ENCODE measurements around the gene GPR26. TPM values are rescaled to one million over a fixed set of nuclear protein-coding genes. Genes with fewer than 3 reads are reported as not detected.

The GPR26 gene
- total and polyA plus RNA-seq, 2 donors (not counting 1 experiment from before 2014, with no cell fraction given): not detected

- Histone ChIP-seq H3K9ac (ENCODE audit: low read length) (no peak overlapping the region), H2AFZ (ENCODE audit: insufficient read depth, low read depth, low read length, poor library complexity, severe bottlenecking) (no peak overlapping the region), H3K79me2 (ENCODE audit: control insufficient read depth, insufficient read depth, low read length) (no peaks in the 10 kb centered on the region), H3K4me2 (replicated peaks; ENCODE audit: low read depth, low read length, poor library complexity, severe bottlenecking) (no peak overlapping the region), H3K9me3 (ENCODE audit: control extremely low read depth in 1 of 3, control insufficient read depth in 2 of 3, insufficient read depth in 1 of 3, low read length in 2 of 3) (no peaks in the 10 kb centered on the region), H3K4me1 (ENCODE audit: control insufficient read depth in 2 of 2, insufficient read depth in 2 of 2, low read length in 2 of 2) (no peaks in the 10 kb centered on the region), H3K27me3 (replicated peaks in 1 of 4; ENCODE audit: control extremely low read depth in 1 of 4, control insufficient read depth in 3 of 4, insufficient read depth in 4 of 4, low read length in 3 of 4) (no peaks in the 10 kb centered on the region), H3K4me3 (ENCODE audit: control extremely low read depth in 1 of 5, extremely low read depth in 1 of 5, insufficient read depth in 1 of 5, low read depth in 2 of 5, low read length in 4 of 5) (no peak overlapping the region), H3K27ac (ENCODE audit: low read length in 2 of 2) (no peak overlapping the region), H3K36me3 (replicated peaks in 1 of 2; ENCODE audit: control extremely low read depth in 1 of 2, control insufficient read depth in 1 of 2, extremely low read depth in 1 of 2, insufficient read depth in 2 of 2, low read length in 1 of 2) (no peaks in the 10 kb centered on the region), H4K20me1 (ENCODE audit: control insufficient read depth, insufficient read depth, low read length, poor library complexity, severe bottlenecking) (no peaks in the 10 kb centered on the region)
- no peak for TF ChIP-seq EZH2 (IDR thresholded peaks at IDR 0.05; ENCODE audit: borderline replicate concordance, insufficient read depth, low read depth, low read length, poor library complexity, severe bottlenecking)
- TF ChIP-seq, protein P1, sequence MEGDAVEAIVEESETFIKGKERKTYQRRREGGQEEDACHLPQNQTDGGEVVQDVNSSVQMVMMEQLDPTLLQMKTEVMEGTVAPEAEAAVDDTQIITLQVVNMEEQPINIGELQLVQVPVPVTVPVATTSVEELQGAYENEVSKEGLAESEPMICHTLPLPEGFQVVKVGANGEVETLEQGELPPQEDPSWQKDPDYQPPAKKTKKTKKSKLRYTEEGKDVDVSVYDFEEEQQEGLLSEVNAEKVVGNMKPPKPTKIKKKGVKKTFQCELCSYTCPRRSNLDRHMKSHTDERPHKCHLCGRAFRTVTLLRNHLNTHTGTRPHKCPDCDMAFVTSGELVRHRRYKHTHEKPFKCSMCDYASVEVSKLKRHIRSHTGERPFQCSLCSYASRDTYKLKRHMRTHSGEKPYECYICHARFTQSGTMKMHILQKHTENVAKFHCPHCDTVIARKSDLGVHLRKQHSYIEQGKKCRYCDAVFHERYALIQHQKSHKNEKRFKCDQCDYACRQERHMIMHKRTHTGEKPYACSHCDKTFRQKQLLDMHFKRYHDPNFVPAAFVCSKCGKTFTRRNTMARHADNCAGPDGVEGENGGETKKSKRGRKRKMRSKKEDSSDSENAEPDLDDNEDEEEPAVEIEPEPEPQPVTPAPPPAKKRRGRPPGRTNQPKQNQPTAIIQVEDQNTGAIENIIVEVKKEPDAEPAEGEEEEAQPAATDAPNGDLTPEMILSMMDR (IDR thresholded peaks at IDR 0.05): no peak
- CTCF ChIA-PET: no interaction called here
- POLR2A ChIA-PET: no interaction called here
- Mint-ChIP-seq H3K27me3 (peaks cover 15% of the 10 kb centered on the region), H3K4me3 (no peak overlapping the region), H3K4me1 (no peaks in the 10 kb centered on the region), H3K27ac (no peak overlapping the region), H3K9me3 (ENCODE audit: insufficient read depth) (no peaks in the 10 kb centered on the region)
- intact Hi-C loops (cut with micrococcal nuclease): no loop called here
- no peak for DNase-seq
- no peak for ATAC-seq (ENCODE audit: low read depth)
- WGBS (ENCODE audit: insufficient coverage): 87% methylated on average over 11 of the region's 13 CpGs
These were observed 77.5 kb downstream of the GPR26 start for GRCh38 chr10:123743441-123744223.

DNA sequence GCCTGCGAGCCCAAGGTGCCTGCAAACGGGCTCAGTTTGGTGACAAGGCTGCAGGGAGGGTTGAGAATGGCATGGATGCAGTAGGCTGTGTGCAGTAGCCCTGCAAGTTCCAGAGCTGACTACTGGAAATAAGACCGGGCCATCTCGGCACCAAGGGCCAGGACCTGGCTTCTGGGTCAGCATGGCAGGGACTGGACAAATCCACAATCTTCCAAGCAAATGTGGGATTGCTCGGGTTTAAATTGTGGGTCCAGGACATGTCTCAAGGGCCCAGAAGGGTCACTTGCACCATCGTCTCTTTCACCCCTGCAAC is 78.0 kb downstream of the GPR26 start:
- Histone ChIP-seq H3K4me3 (ENCODE audit: control extremely low read depth in 1 of 5, extremely low read depth in 1 of 5, insufficient read depth in 1 of 5, low read depth in 2 of 5, low read length in 4 of 5) (no peak overlapping the region), H3K79me2 (ENCODE audit: control insufficient read depth, insufficient read depth, low read length) (no peaks in the 10 kb centered on the region), H3K4me2 (replicated peaks; ENCODE audit: low read depth, low read length, poor library complexity, severe bottlenecking) (no peak overlapping the region), H3K27ac (ENCODE audit: low read length in 2 of 2) (no peak overlapping the region), H3K4me1 (ENCODE audit: control insufficient read depth in 2 of 2, insufficient read depth in 2 of 2, low read length in 2 of 2) (no peaks in the 10 kb centered on the region), H2AFZ (ENCODE audit: insufficient read depth, low read depth, low read length, poor library complexity, severe bottlenecking) (no peak overlapping the region), H3K9ac (ENCODE audit: low read length) (no peak overlapping the region), H4K20me1 (ENCODE audit: control insufficient read depth, insufficient read depth, low read length, poor library complexity, severe bottlenecking) (no peaks in the 10 kb centered on the region), H3K27me3 (replicated peaks in 1 of 4; ENCODE audit: control extremely low read depth in 1 of 4, control insufficient read depth in 3 of 4, insufficient read depth in 4 of 4, low read length in 3 of 4) (no peaks in the 10 kb centered on the region), H3K9me3 (ENCODE audit: control extremely low read depth in 1 of 3, control insufficient read depth in 2 of 3, insufficient read depth in 1 of 3, low read length in 2 of 3) (no peaks in the 10 kb centered on the region), H3K36me3 (replicated peaks in 1 of 2; ENCODE audit: control extremely low read depth in 1 of 2, control insufficient read depth in 1 of 2, extremely low read depth in 1 of 2, insufficient read depth in 2 of 2, low read length in 1 of 2) (no peaks in the 10 kb centered on the region)
- CTCF ChIA-PET: interaction anchor here (0.7 kb wide), 1 partner anchor 11 kb away, joined by 8 read pairs; no protein-coding TSS in a partner anchor
- DNase-seq (no peak), ATAC-seq (ENCODE audit: low read depth) (no peak)
- intact Hi-C loops (cut with micrococcal nuclease): no loop called here
- no peak for TF ChIP-seq EZH2 (IDR thresholded peaks at IDR 0.05; ENCODE audit: borderline replicate concordance, insufficient read depth, low read depth, low read length, poor library complexity, severe bottlenecking)
- TF ChIP-seq, protein P1 (IDR thresholded peaks at IDR 0.05): no peak
- no peak overlapping the region for H3K27ac Mint-ChIP-seq
- H3K9me3 Mint-ChIP-seq (ENCODE audit: insufficient read depth): no peaks in the 10 kb centered on the region
- H3K27me3 Mint-ChIP-seq: peaks cover 15% of the 10 kb centered on the region
- H3K4me3 Mint-ChIP-seq: no peak overlapping the region
- H3K4me1 Mint-ChIP-seq: no peaks in the 10 kb centered on the region
- 83% methylated on average over 5 of the region's 6 CpGs for WGBS (ENCODE audit: insufficient coverage)
- POLR2A ChIA-PET: no interaction called here

Data from B cell (primary cell).